Ovary (tissue), 10 donors: Measurements from ENCODE around the gene POMP. TPM values are rescaled to one million over a fixed set of nuclear protein-coding genes. Genes with fewer than 3 reads are reported as not detected.
A peak's percentile ranks its signal among the peaks of the same experiment; 100 is the strongest.

Experiments used
- DNase-seq, 5 donors: peaks; one replicate each; pipeline ENCODE4 v3.0.0-alpha.2; 2019 to 2020
- H3K27ac ChIP-seq, 2 donors: fragments of 200-600 bp; one replicate each; pipeline versions ENCODE4 v1.5.1 to v1.8.0; 2019 to 2022
- H3K27me3 ChIP-seq: fragments of 200-600 bp; one replicate; pipeline ENCODE4 v1.8.0; 2022
- H3K36me3 ChIP-seq: fragments of 200-600 bp; sonication (generic); one replicate; pipeline ENCODE4 v1.5.1; 2019
- H3K4me1 ChIP-seq: one replicate; pipeline ENCODE4 v1.8.1; 2013; ENCODE audit warnings: mild to moderate bottlenecking, moderate library complexity; ENCODE audit not compliant: insufficient read depth
- H3K4me3 ChIP-seq: fragments of 200-600 bp; sonication (generic); one replicate; pipeline ENCODE4 v1.5.1; 2017
- H3K9me3 ChIP-seq, 2 donors: fragments of 200-600 bp in 1 of 2; sonication (generic) in 1 of 2; one replicate each; pipeline versions ENCODE4 v1.5.1 to v1.8.1; 2013 to 2019; ENCODE audit warnings: mild to moderate bottlenecking in 1 of 2, moderate library complexity in 1 of 2
- EP300 ChIP-seq: sonication (generic); formaldehyde crosslinking; IDR thresholded peaks from one replicate; pipeline ENCODE4 v1.6.1; 2017; ENCODE audit warnings: antibody characterized with exemption
- POLR2A ChIP-seq: fragments of 450-650 bp; IDR thresholded peaks from one replicate; pipeline ENCODE4 v1.6.1; 2017; ENCODE audit warnings: antibody characterized with exemption, mild to moderate bottlenecking, moderate library complexity
- WGBS, 3 donors: extraction: QIAGEN DNeasy Blood & Tissue Kit in 1 of 3; methylation state at CpG; one replicate each; pipeline versions ENCODE4 v1.1.5 to v1.1.7; 2013 to 2017; 5-methylcytosine and 5-hydroxymethylcytosine counted together
- intact Hi-C, 4 donors: fragments of 100-400 bp; cut with DNase I; formaldehyde crosslinking; loops; one replicate each; pipeline versions ENCODE4 v1.11.0 to v1.15.1; 2022 to 2023
- long read RNA-seq, 3 donors: library from polyadenylated mRNA in 2 of 3; unstranded in 2 of 3; transcript quantifications; one replicate each; pipeline ENCODE4 v2.0.0 and lab custom pipeline, GENCODE V29; 2021 to 2026
- polyA plus RNA-seq, 2 donors: library from polyadenylated mRNA; stranded (reverse); fragments of 200-250 nt in 1 of 2; fragments of 350-450 nt in 1 of 2; fragmentation: Illumina TruSeq in 1 of 2; extraction: RNeasy Lipid Tissue Mini Kit (QIAGEN cat#74804) in 1 of 2; gene quantifications; one replicate each; pipeline ENCODE4 v1.2.3, GENCODE V29; 2013 to 2014
- total RNA-seq, 7 donors: library from RNA; depleted of rRNA in 2 of 7; stranded (reverse); fragments of >200 nt in 2 of 7; fragmentation: NEBNext Ultra II Directional in 3 of 7; extraction: Animal tissue kit (Norgen Biotek cat#: 25700) in 3 of 7; gene quantifications; one replicate each; pipeline versions ENCODE4 v1.1.0 to v1.2.4, GENCODE V29; 2016 to 2023
- TF ChIP-seq, protein P1 (sequence below), 3 donors: fragments of 450-650 bp in 2 of 3; fragments of 200-600 bp in 1 of 3; IDR thresholded peaks; one replicate each; pipeline versions ENCODE4 v1.5.1 to v1.8.0; 2016 to 2022; ENCODE audit warnings: antibody characterized with exemption in 3 of 3, mild to moderate bottlenecking in 1 of 3
- donor health status: DM: no; HTN: no; CAD: no; lungs with moderate emphysema.
- donor health status: DM: no; HTN: no; CAD: no.
- donor health status: Bipolar disorder and iron deficiency.
- donor health status: DM: yes; HTN: yes; CAD: no.
- donor health status: DM: no; HTN: no; CAD: no.
- donor health status: DM: yes; HTN: yes; CAD: no.

The POMP gene, protein sequence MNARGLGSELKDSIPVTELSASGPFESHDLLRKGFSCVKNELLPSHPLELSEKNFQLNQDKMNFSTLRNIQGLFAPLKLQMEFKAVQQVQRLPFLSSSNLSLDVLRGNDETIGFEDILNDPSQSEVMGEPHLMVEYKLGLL
- total RNA-seq (10 to 100 TPM; 28.5 to 41.5 (median 31.6) TPM), polyA plus RNA-seq (10 to 100 TPM; 34.2 to 53.8 TPM)
- long read RNA-seq, donor 1, transcript POMP-201 (6 exons, 1,330 nt), result major isoform, 31 of 42 reads
- long read RNA-seq, donor 1, partial matches to known transcripts, result 2 of 42 reads
- long read RNA-seq, donor 1, other reads (novel, unspliced or antisense), result 9 of 42 reads
- long read RNA-seq, donor 2, transcript POMP-201 (6 exons, 1,330 nt), result major isoform, 188 of 201 reads
- long read RNA-seq, donor 2, partial matches to known transcripts, result 13 of 201 reads
- long read RNA-seq, donor 2, other reads (novel, unspliced or antisense), result 0 of 201 reads
- long read RNA-seq, donor 3, transcript POMP-201 (6 exons, 1,330 nt), result major isoform, 58 of 68 reads
- long read RNA-seq, donor 3, partial matches to known transcripts, result 6 of 68 reads
- long read RNA-seq, donor 3, other reads (novel, unspliced or antisense), result 4 of 68 reads

- TF ChIP-seq POLR2A (peak; percentile 98), EP300 (no peak)
- DNase-seq, result peak; percentile 90 to 96 (median 92)
- peaks cover 11% of the 10 kb centered on the region for H3K4me1 ChIP-seq
- no peaks in the 10 kb centered on the region for H3K36me3 ChIP-seq
- H3K4me3 ChIP-seq, result peak within 1 kb of the TSS; percentile 72
- 0 to 1% (median 1%) methylated on average over 50 to 64 of the region's 64 CpGs for whole genome bisulfite sequencing, 3 donors
- H3K27me3 ChIP-seq, result no peaks in the 10 kb centered on the region
- peak within 1 kb of the TSS; percentile 65 to 95 for H3K27ac ChIP-seq
- H3K9me3 ChIP-seq, result no peaks in the 10 kb centered on the region
- intact Hi-C loops, result no loop called here
These were observed at the start of gene POMP for GRCh38 chr13:28658796-28659620. POMP (plus strand) TSS chr13:28659130; CDS start chr13:28659185, 55 bp downstream.

DNA sequence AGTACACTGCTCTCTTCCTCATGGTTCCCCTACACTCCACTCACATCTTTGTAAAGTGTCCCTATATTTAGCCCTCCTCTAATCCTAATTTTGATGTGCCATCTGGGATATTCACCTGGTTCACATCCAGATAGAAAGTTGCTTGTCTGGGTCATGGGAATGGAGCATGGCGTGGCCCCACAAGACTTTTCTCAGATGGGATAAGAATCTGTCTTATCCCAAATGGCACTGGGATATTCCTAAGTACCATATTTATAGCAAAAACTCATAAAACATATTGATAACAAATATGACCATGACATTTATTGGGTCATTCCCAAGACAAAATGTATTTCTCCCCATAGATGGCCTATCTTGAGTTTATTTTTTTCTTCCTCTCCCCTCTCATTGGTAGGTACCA lies 49.5 kb upstream of the POMP start:
- Histone ChIP-seq H3K4me3 (no peak overlapping the region), H3K27me3 (no peaks in the 10 kb centered on the region), H3K9me3 (no peaks in the 10 kb centered on the region), H3K36me3 (no peaks in the 10 kb centered on the region), H3K27ac (no peak overlapping the region), H3K4me1 (no peaks in the 10 kb centered on the region)
- 70 to 91% (median 72%) methylated on average over 1 of the region's 1 CpG for WGBS, 3 donors
- TF ChIP-seq POLR2A, result no peak
- DNase-seq, result no peak
- intact Hi-C loops, result no loop called here

DNA sequence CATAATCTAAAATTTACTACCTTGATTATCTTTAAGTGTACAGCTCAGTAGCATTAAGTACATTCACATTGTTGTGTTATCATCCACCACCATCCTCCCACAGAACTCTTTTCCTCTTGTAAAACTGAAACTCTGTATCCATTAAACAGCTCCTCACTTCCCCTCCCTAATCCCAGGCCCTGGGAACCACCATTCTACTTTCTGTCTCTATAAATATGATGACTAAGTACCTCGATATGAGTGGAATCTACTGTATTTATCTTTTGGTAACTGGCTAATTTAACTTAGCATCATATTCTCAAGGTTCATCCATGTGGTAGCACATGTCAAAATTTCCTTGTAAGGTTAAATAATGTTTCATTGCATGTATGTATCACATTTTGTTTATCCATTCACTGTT lies 49.0 kb upstream of the POMP start:
- no peak for TF ChIP-seq POLR2A
- TF ChIP-seq, protein P1, sequence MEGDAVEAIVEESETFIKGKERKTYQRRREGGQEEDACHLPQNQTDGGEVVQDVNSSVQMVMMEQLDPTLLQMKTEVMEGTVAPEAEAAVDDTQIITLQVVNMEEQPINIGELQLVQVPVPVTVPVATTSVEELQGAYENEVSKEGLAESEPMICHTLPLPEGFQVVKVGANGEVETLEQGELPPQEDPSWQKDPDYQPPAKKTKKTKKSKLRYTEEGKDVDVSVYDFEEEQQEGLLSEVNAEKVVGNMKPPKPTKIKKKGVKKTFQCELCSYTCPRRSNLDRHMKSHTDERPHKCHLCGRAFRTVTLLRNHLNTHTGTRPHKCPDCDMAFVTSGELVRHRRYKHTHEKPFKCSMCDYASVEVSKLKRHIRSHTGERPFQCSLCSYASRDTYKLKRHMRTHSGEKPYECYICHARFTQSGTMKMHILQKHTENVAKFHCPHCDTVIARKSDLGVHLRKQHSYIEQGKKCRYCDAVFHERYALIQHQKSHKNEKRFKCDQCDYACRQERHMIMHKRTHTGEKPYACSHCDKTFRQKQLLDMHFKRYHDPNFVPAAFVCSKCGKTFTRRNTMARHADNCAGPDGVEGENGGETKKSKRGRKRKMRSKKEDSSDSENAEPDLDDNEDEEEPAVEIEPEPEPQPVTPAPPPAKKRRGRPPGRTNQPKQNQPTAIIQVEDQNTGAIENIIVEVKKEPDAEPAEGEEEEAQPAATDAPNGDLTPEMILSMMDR (IDR thresholded peaks at IDR 0.05), result no peak
- no peak for TF ChIP-seq EP300
- no peaks in the 10 kb centered on the region for H3K9me3 ChIP-seq
- H3K27me3 ChIP-seq, result no peaks in the 10 kb centered on the region
- 38 to 51% (median 51%) methylated on average over 1 of the region's 1 CpG for WGBS, 3 donors
- H3K4me1 ChIP-seq, result no peaks in the 10 kb centered on the region
- no peak for DNase-seq
- intact Hi-C loops, result no loop called here
- no peaks in the 10 kb centered on the region for H3K36me3 ChIP-seq
- no peak overlapping the region for H3K4me3 ChIP-seq
- H3K27ac ChIP-seq, result no peak overlapping the region

GRCh38 chr13:28610996-28611395 lies 47.9 kb upstream of the POMP start:
- no peak overlapping the region for H3K27ac ChIP-seq
- H3K4me1 ChIP-seq, result no peaks in the 10 kb centered on the region
- no peak overlapping the region for H3K4me3 ChIP-seq
- TF ChIP-seq, protein P1 (IDR thresholded peaks at IDR 0.05), result no peak
- TF ChIP-seq POLR2A (no peak), EP300 (no peak)
- no peaks in the 10 kb centered on the region for H3K9me3 ChIP-seq
- H3K27me3 ChIP-seq, result no peaks in the 10 kb centered on the region
- no peak for DNase-seq
- intact Hi-C loops, result no loop called here
- 51 to 70% (median 59%) methylated on average over 6 of the region's 6 CpGs for WGBS, 3 donors
- H3K36me3 ChIP-seq, result no peaks in the 10 kb centered on the region

GRCh38 chr13:28611654-28612131 lies 47.2 kb upstream of the POMP start:
- Histone ChIP-seq H3K4me1 (no peaks in the 10 kb centered on the region), H3K4me3 (no peak overlapping the region), H3K27ac (no peak overlapping the region), H3K27me3 (no peaks in the 10 kb centered on the region), H3K36me3 (no peaks in the 10 kb centered on the region), H3K9me3 (no peaks in the 10 kb centered on the region)
- intact Hi-C loops, result no loop called here
- 59 to 70% (median 65%) methylated on average over 7 of the region's 7 CpGs for WGBS, 3 donors
- TF ChIP-seq POLR2A (no peak), EP300 (no peak)
- TF ChIP-seq, protein P1 (IDR thresholded peaks at IDR 0.05), result no peak
- no peak for DNase-seq
